GM23338 (cell line): ENCODE results near the gene PCP4L1. TPM values are rescaled to one million over a fixed set of nuclear protein-coding genes. Genes with fewer than 3 reads are reported as not detected.
A peak's percentile ranks its signal among the peaks of the same experiment; 100 is the strongest.

ENCODE experiments used
- ATAC-seq: fragments of 200-7000 bp; cut with Tn5 transposase; 3 replicates; pipeline ENCODE4 v1.9.1; 2020
- DNase-seq: peaks from one replicate; pipeline ENCODE4 v3.0.0-alpha.2; 2015; ENCODE audit warnings: low spot score
- H2AFZ ChIP-seq: fragments of 200-600 bp; sonication (generic); 2 replicates; pipeline ENCODE4 v1.8.0; 2016; ENCODE audit warnings: antibody characterized with exemption, mild to moderate bottlenecking, moderate library complexity
- H3F3A ChIP-seq: fragments of 200-600 bp; sonication (generic); replicated peaks from 2 replicates; pipeline ENCODE4 v1.8.0; 2017; ENCODE audit warnings: antibody characterized with exemption, mixed run types, low read depth
- H3K27ac ChIP-seq: fragments of 200-600 bp; sonication (generic); 2 replicates; pipeline ENCODE4 v1.6.1; 2016; ENCODE audit warnings: low read depth
- H3K27me3 ChIP-seq: fragments of 200-600 bp; sonication (generic); 2 replicates; pipeline ENCODE4 v1.8.0; 2016; ENCODE audit warnings: mild to moderate bottlenecking, mixed run types, moderate library complexity; ENCODE audit not compliant: insufficient read depth
- H3K36me3 ChIP-seq: fragments of 200-600 bp; sonication (generic); 2 replicates; pipeline ENCODE4 v1.8.0; 2016; ENCODE audit warnings: mild to moderate bottlenecking; ENCODE audit not compliant: insufficient read depth
- H3K4me1 ChIP-seq: fragments of 200-600 bp; sonication (generic); 2 replicates; pipeline ENCODE4 v1.8.0; 2016; ENCODE audit warnings: mild to moderate bottlenecking, moderate library complexity; ENCODE audit not compliant: insufficient read depth
- H3K4me2 ChIP-seq: fragments of 200-600 bp; sonication (generic); 2 replicates; pipeline ENCODE4 v1.7.1; 2017; ENCODE audit warnings: mixed run types
- H3K4me3 ChIP-seq: fragments of 200-600 bp; sonication (generic); 2 replicates; pipeline ENCODE4 v1.6.1; 2016; ENCODE audit warnings: mixed run types
- H3K79me2 ChIP-seq: fragments of 200-600 bp; sonication (generic); replicated peaks from 2 replicates; pipeline ENCODE4 v1.8.0; 2017; ENCODE audit warnings: mild to moderate bottlenecking; ENCODE audit not compliant: insufficient read depth
- H3K9me2 ChIP-seq: fragments of 200-600 bp; sonication (generic); 2 replicates; pipeline ENCODE4 v1.8.0; 2017; ENCODE audit not compliant: insufficient read depth
- H4K20me1 ChIP-seq: fragments of 200-600 bp; sonication (generic); replicated peaks from 2 replicates; pipeline ENCODE4 v1.8.0; 2017; ENCODE audit warnings: mild to moderate bottlenecking; ENCODE audit not compliant: insufficient read depth
- H3K27ac Mint-ChIP-seq: 2 replicates; pipeline ENCODE4 v1.8.0; 2020; ENCODE audit warnings: inconsistent platforms, mild to moderate bottlenecking, moderate library complexity, mixed read lengths
- H3K27me3 Mint-ChIP-seq: 3 replicates; pipeline ENCODE4 v1.8.0; 2022; ENCODE audit warnings: low read depth, mild to moderate bottlenecking, moderate library complexity, mixed read lengths, inconsistent platforms; ENCODE audit not compliant: insufficient read depth, poor library complexity
- H3K36me3 Mint-ChIP-seq: 3 replicates; pipeline ENCODE4 v1.8.0; 2021; ENCODE audit warnings: low read depth, mild to moderate bottlenecking, inconsistent platforms, moderate library complexity, mixed read lengths
- H3K4me1 Mint-ChIP-seq: 3 replicates; pipeline ENCODE4 v1.8.0; 2020; ENCODE audit warnings: mild to moderate bottlenecking, inconsistent platforms, mixed read lengths
- H3K4me3 Mint-ChIP-seq: 3 replicates; pipeline ENCODE4 v1.8.0; 2021; ENCODE audit warnings: moderate library complexity, mild to moderate bottlenecking, inconsistent platforms, mixed read lengths
- H3K9me3 Mint-ChIP-seq: 3 replicates; pipeline ENCODE4 v1.8.0; 2020; ENCODE audit warnings: moderate library complexity, mild to moderate bottlenecking, inconsistent platforms, mixed read lengths
- CREB1 ChIP-seq: fragments of 250-450 bp; sonication (Bioruptor Pico); IDR thresholded peaks from 2 replicates; pipeline ENCODE4 v1.5.0; 2020; ENCODE audit warnings: low read depth, mild to moderate bottlenecking, moderate library complexity
- CTCF ChIP-seq, 2 experiments: fragments of 200-600 bp in 1 of 2; sonication (generic) in 1 of 2; conservative IDR thresholded peaks; 2 replicates each; pipeline versions ENCODE4 v1.5.1 to v1.6.1; 2016 to 2017; ENCODE audit warnings: antibody characterized with exemption in 2 of 2, low read depth in 2 of 2, mild to moderate bottlenecking in 2 of 2, moderate library complexity in 1 of 2
- EZH2 ChIP-seq: fragments of 200-600 bp; sonication (generic); IDR thresholded peaks from one replicate; pipeline ENCODE4 v1.8.0; 2017; ENCODE audit warnings: antibody characterized with exemption, mild to moderate bottlenecking, low read depth; ENCODE audit not compliant: unreplicated experiment
- POLR2AphosphoS5 ChIP-seq: IDR thresholded peaks from 2 replicates; pipeline ENCODE4 v1.6.1; 2016; ENCODE audit warnings: antibody characterized with exemption, low read depth
- ZNF114 ChIP-seq: fragments of 250-450 bp; sonication (Bioruptor Pico); IDR thresholded peaks from 2 replicates; pipeline ENCODE4 v1.5.0; 2020; ENCODE audit warnings: mild to moderate bottlenecking, moderate library complexity
- long read RNA-seq: library from polyadenylated mRNA; unstranded; transcript quantifications from one replicate; pipeline ENCODE4 v2.0.0, GENCODE V29; 2020; ENCODE audit not compliant: unreplicated experiment
- polyA plus RNA-seq: library from polyadenylated mRNA; unstranded; fragments of >200 nt; fragmentation: Nextera tagmentation; extraction: Ambion mirVana; gene quantifications from 2 replicates; pipeline ENCODE4 v1.2.1, GENCODE V29; 2016
- total RNA-seq: library from RNA; depleted of rRNA; stranded (reverse); fragments of >200 nt; shearing (Covaris generic); gene quantifications from 2 replicates; pipeline ENCODE4 v1.2.3, GENCODE V29; 2014; rRNA removed

The PCP4L1 gene
- total RNA-seq (1.4 and 3.8 TPM in 2 replicates), polyA plus RNA-seq (1.7 and 2.2 TPM in 2 replicates)
- long read RNA-seq, partial matches to known transcripts, result 0 of 1 reads
- long read RNA-seq, other reads (novel, unspliced or antisense), result 0 of 1 reads

- H3K27ac Mint-ChIP-seq, result no peak within 1 kb of the TSS
These were observed at the start of gene PCP4L1 for GRCh38 chr1:161258439-161259344. Gene PCP4L1 (plus strand): TSS chr1:161258745. CDS start chr1:161258975, 230 bp downstream.

GRCh38 chr1:161209790-161210409 lies 48.6 kb upstream of the PCP4L1 start:
- no peak overlapping the region for H3K4me3 Mint-ChIP-seq
- peaks cover 4% of the 10 kb centered on the region; the same call in 1 of the 2 replicates for H3K4me1 ChIP-seq
- peaks cover 59% of the 10 kb centered on the region for H3K36me3 ChIP-seq

More at GRCh38 chr1:161258439-161259344, at the start of gene PCP4L1:
- Mint-ChIP-seq H3K4me1 (peaks cover 21% of the 10 kb centered on the region), H3K4me3 (peak within 1 kb of the TSS; percentile 62), H3K27me3 (peaks cover 42% of the 10 kb centered on the region), H3K36me3 (peaks cover 16% of the 10 kb centered on the region), H3K9me3 (peaks cover 28% of the 10 kb centered on the region)
- H3K4me1 ChIP-seq, result peaks cover 8% of the 10 kb centered on the region
- no peak within 1 kb of the TSS for H3K27ac ChIP-seq
- H3K27me3 ChIP-seq, result peaks cover 38% of the 10 kb centered on the region
- H3K4me3 ChIP-seq, result peak within 1 kb of the TSS; percentile 62
- H2AFZ ChIP-seq, result peak within 1 kb of the TSS; percentile 84
- no peaks in the 10 kb centered on the region for H3K9me2 ChIP-seq
- TF ChIP-seq EZH2 (no peak), ZNF114 (CRISPR knock-in tag) (peak; percentile 95), POLR2AphosphoS5 (peak; percentile 47; the same call in 1 of the 2 replicates), CREB1 (0 out of 2 replicates have a peak, but pooled peaks have one; percentile 11)
- H3F3A ChIP-seq, result 0 out of 2 replicates have a peak, but pooled peaks cover 7% of the 10 kb centered on the region
- peaks cover 7% of the 10 kb centered on the region; the same call in 1 of the 2 replicates for H3K36me3 ChIP-seq
- no peaks in the 10 kb centered on the region for H3K79me2 ChIP-seq
- no peaks in the 10 kb centered on the region for H4K20me1 ChIP-seq
- peak within 1 kb of the TSS; percentile 81 for H3K4me2 ChIP-seq
- DNase-seq (peak; percentile 98), ATAC-seq (peak; percentile 96)

More at GRCh38 chr1:161209790-161210409, 48.6 kb upstream of the PCP4L1 start:
- Histone ChIP-seq H3K79me2 (0 out of 2 replicates have a peak, but pooled peaks cover 7% of the 10 kb centered on the region), H3K27ac (peak overlapping the region; percentile 93), H3K27me3 (no peaks in the 10 kb centered on the region), H3F3A (peaks cover 41% of the 10 kb centered on the region), H3K4me2 (0 out of 2 replicates have a peak overlapping the region, but pooled peaks have one; percentile 11), H4K20me1 (peaks cover 9% of the 10 kb centered on the region; the same call in 1 of the 2 replicates), H2AFZ (no peak overlapping the region), H3K4me3 (no peak overlapping the region), H3K9me2 (no peaks in the 10 kb centered on the region)
- H3K27ac Mint-ChIP-seq, result peak overlapping the region; percentile 60
- H3K36me3 Mint-ChIP-seq, result peaks cover 84% of the 10 kb centered on the region
- H3K4me1 Mint-ChIP-seq, result peaks cover 8% of the 10 kb centered on the region
- TF ChIP-seq EZH2 (no peak), CTCF (conservative IDR thresholded peaks at IDR 0.05; ENCODE audit: low read depth in 2 of 2) (peak; percentile 95 to 97)
- peaks cover 4% of the 10 kb centered on the region for H3K27me3 Mint-ChIP-seq
- no peaks in the 10 kb centered on the region for H3K9me3 Mint-ChIP-seq
- peak; percentile 100 for ATAC-seq
- DNase-seq, result peak; percentile 98
